A549 (cell line): Measurements from ENCODE around the gene TMPRSS9. TPM values are rescaled to one million over a fixed set of nuclear protein-coding genes. Genes with fewer than 3 reads are reported as not detected.
"Not testable (repeated sequence)": the region's sequence is repeated elsewhere in the genome, so short reads cannot be mapped to it uniquely, and the experiment has no call there.

ENCODE experiments used
- ATAC-seq, 2 experiments: fragments of 200-7000 bp in 1 of 2; fragments of >200 bp in 1 of 2; cut with Nextera tagmentation in 1 of 2; cut with Tn5 transposase in 1 of 2; 3 replicates each; pipeline versions ENCODE4 v1.8.0 to v1.9.1; 2018 to 2020; ENCODE audit warnings: mild to moderate bottlenecking in 1 of 2, moderate library complexity in 1 of 2
- CTCF ChIA-PET: fragments of 300-600 bp; sonication (Branson Sonifier 250); formaldehyde crosslinking; extraction: SDS; loops from one replicate; lab custom pipeline; 2021; ENCODE audit warnings: antibody characterized with exemption, inconsistent platforms; lab: Yijun Ruan, JAX
- POLR2A ChIA-PET: fragments of 350-600 bp; formaldehyde crosslinking; extraction: SDS; loops from one replicate; lab custom pipeline; 2021; ENCODE audit warnings: antibody characterized with exemption, inconsistent platforms; lab: Yijun Ruan, JAX
- DNase-seq, 2 experiments: peaks; one replicate each; pipeline versions ENCODE4 v3.0.0 to v3.0.0-alpha.2; 2011 to 2016; ENCODE audit warnings: low read depth in 1 of 2, low spot score in 1 of 2
- FAIRE-seq: peaks from 2 replicates; lab custom pipeline; 2011; peaks lifted over from hg19 to GRCh38; lab: Jason Lieb, UNC
- H3K27ac ChIP-seq, 2 experiments: fragments of >200 bp; sonication (Bioruptor Twin); formaldehyde crosslinking; 3 replicates each; pipeline ENCODE4 v1.5.1; 2016 to 2017
- H3K4me1 ChIP-seq: fragments of >200 bp; sonication (Bioruptor Twin); formaldehyde crosslinking; 3 replicates; pipeline ENCODE4 v1.6.1; 2016
- H3K4me2 ChIP-seq: fragments of >200 bp; sonication (Bioruptor Twin); formaldehyde crosslinking; 3 replicates; pipeline ENCODE4 v1.6.1; 2016
- H3K4me3 ChIP-seq: fragments of >200 bp; sonication (Bioruptor Twin); formaldehyde crosslinking; 3 replicates; pipeline ENCODE4 v1.5.1; 2016
- H3K9me3 ChIP-seq: fragments of >200 bp; sonication (Bioruptor Twin); formaldehyde crosslinking; 3 replicates; pipeline ENCODE4 v1.6.1; 2016
- ATOH8 ChIP-seq: fragments of 250-450 bp; sonication (Bioruptor Pico); IDR thresholded peaks from 2 replicates; pipeline ENCODE4 v1.5.0; 2020; ENCODE audit warnings: low read depth, mild to moderate bottlenecking, moderate library complexity
- BCL3 ChIP-seq: fragments of >200 bp; sonication (Bioruptor Twin); formaldehyde crosslinking; IDR thresholded peaks from 3 replicates; pipeline ENCODE4 v1.6.1; 2016
- CHD2 ChIP-seq: fragments of 150-350 bp; IDR thresholded peaks from 2 replicates; pipeline ENCODE4 v1.6.1; 2014; ENCODE audit warnings: low read length; ENCODE audit not compliant: partially characterized antibody
- ESRRA ChIP-seq: fragments of 150-350 bp; IDR thresholded peaks from 2 replicates; pipeline ENCODE4 v1.6.1; 2014; ENCODE audit warnings: mild to moderate bottlenecking, low read length, borderline replicate concordance
- FOXS1 ChIP-seq: fragments of 250-450 bp; sonication (Bioruptor Pico); IDR thresholded peaks from 2 replicates; pipeline ENCODE4 v1.5.0; 2020; ENCODE audit warnings: mild to moderate bottlenecking, moderate library complexity
- HEYL ChIP-seq: fragments of 250-450 bp; sonication (Bioruptor Pico); IDR thresholded peaks from 2 replicates; pipeline ENCODE4 v1.8.0; 2021; ENCODE audit warnings: mild to moderate bottlenecking, moderate library complexity
- HOXB5 ChIP-seq: fragments of 250-450 bp; sonication (Bioruptor Pico); IDR thresholded peaks from 2 replicates; pipeline ENCODE4 v1.5.0; 2020; ENCODE audit warnings: mild to moderate bottlenecking, moderate library complexity
- JUNB ChIP-seq: fragments of >200 bp; sonication (Bioruptor Twin); formaldehyde crosslinking; IDR thresholded peaks from 2 replicates; pipeline ENCODE4 v1.6.1; 2016
- MAFK ChIP-seq: fragments of 450-650 bp; IDR thresholded peaks from 2 replicates; pipeline ENCODE4 v1.6.1; 2014; ENCODE audit not compliant: partially characterized antibody
- NFE2L2 ChIP-seq: fragments of 150-350 bp; conservative IDR thresholded peaks from 2 replicates; pipeline ENCODE4 v1.6.1; 2014; ENCODE audit warnings: low read length
- NR3C1 ChIP-seq: fragments of >200 bp; sonication (Bioruptor Twin); formaldehyde crosslinking; IDR thresholded peaks from 3 replicates; pipeline ENCODE4 v1.6.1; 2017
- PHF8 ChIP-seq: fragments of 200-600 bp; sonication (generic); IDR thresholded peaks from 2 replicates; pipeline ENCODE4 v1.6.1; 2016; ENCODE audit warnings: low read depth, mild to moderate bottlenecking, antibody characterized with exemption, moderate library complexity, borderline replicate concordance
- POLR2A ChIP-seq: IDR thresholded peaks from 2 replicates; pipeline ENCODE4 v1.6.1; 2012; ENCODE audit warnings: mild to moderate bottlenecking, low read length
- POLR2AphosphoS2 ChIP-seq: conservative IDR thresholded peaks from 2 replicates; pipeline ENCODE4 v1.6.1; 2012; ENCODE audit warnings: low read length, improper control_type of control experiment, inconsistent platforms
- RAD21 ChIP-seq, 2 experiments: fragments of >200 bp in 1 of 2; sonication (Bioruptor Twin) in 1 of 2; formaldehyde crosslinking in 1 of 2; IDR thresholded peaks in 1 of 2; conservative IDR thresholded peaks in 1 of 2; 2 replicates in 1 of 2; 3 replicates in 1 of 2; pipeline ENCODE4 v1.6.1; 2012 to 2018; ENCODE audit warnings: inconsistent platforms in 1 of 2
- USF2 ChIP-seq: fragments of 450-650 bp; IDR thresholded peaks from 2 replicates; pipeline ENCODE4 v1.6.1; 2014; ENCODE audit warnings: antibody characterized with exemption
- ZC3H11A ChIP-seq: fragments of 450-650 bp; IDR thresholded peaks from 2 replicates; pipeline ENCODE4 v1.6.1; 2014; ENCODE audit warnings: antibody characterized with exemption, mild to moderate bottlenecking
- ZSCAN20 ChIP-seq: fragments of 250-450 bp; sonication (Bioruptor Pico); IDR thresholded peaks from 2 replicates; pipeline ENCODE4 v1.8.0; 2022; ENCODE audit warnings: mild to moderate bottlenecking, moderate library complexity
- WGBS: methylation state at CpG from one replicate; pipeline ENCODE4 v1.1.6; 2017; ENCODE audit errors: missing lambda C conversion rate; 5-methylcytosine and 5-hydroxymethylcytosine counted together
- polyA plus RNA-seq, 4 experiments: library from polyadenylated mRNA; depleted of rRNA in 3 of 4; stranded (reverse); fragments of >200 nt; fragmentation: RNase III in 1 of 4; extraction: RNeasy Plus Mini Kit Qiagen cat#74134 plus additional on column Dnase treatment in 1 of 4; gene quantifications; 2 replicates in 3 of 4; 3 replicates in 1 of 4; pipeline ENCODE4 v1.2.3, GENCODE V29; 2011 to 2017
- TF ChIP-seq, protein P1 (sequence below): IDR thresholded peaks from 2 replicates; pipeline ENCODE4 v1.6.1; 2012; ENCODE audit warnings: low read depth, borderline replicate concordance

Gene TMPRSS9
- polyA plus RNA-seq, 2 of the 4 experiments (the other 2 are of a cell fraction) = 0.01 TPM; not detected in 1

- CTCF ChIA-PET = interaction anchor here (1.4 to 2.3 kb wide), 3 partner anchors 16 to 153 kb away, joined by 3 to 7 read pairs (median 7); no protein-coding TSS in a partner anchor
- Histone ChIP-seq H3K4me2 (no peak overlapping the region), H3K4me3 (no peak overlapping the region)
- TF ChIP-seq NR3C1 = no peak
- TF ChIP-seq HOXB5 (CRISPR knock-in tag) = no peak
- no peak for TF ChIP-seq ZC3H11A
- no peak for TF ChIP-seq FOXS1
- TF ChIP-seq BCL3 = no peak
- TF ChIP-seq, all 56 proteins: peak for 0
- DNase-seq = no peak
- no peak for ATAC-seq
- Histone ChIP-seq H3K9me3 (no peaks in the 10 kb centered on the region), H3K27ac (no peak overlapping the region), H3K4me1 (peaks cover 15% of the 10 kb centered on the region; the same call in 1 of the 3 replicates)
- no peak for FAIRE-seq
- WGBS = 95% methylated on average over 5 of the region's 5 CpGs
- POLR2A ChIA-PET = interaction anchor here (2.7 kb wide), 1 partner anchor 31 kb away, joined by 14 read pairs; the partner anchor contains the start of gene TIMM13
Measured at GRCh38 chr19:2458054-2458453, 98.0 kb downstream of the TMPRSS9 start.

DNA sequence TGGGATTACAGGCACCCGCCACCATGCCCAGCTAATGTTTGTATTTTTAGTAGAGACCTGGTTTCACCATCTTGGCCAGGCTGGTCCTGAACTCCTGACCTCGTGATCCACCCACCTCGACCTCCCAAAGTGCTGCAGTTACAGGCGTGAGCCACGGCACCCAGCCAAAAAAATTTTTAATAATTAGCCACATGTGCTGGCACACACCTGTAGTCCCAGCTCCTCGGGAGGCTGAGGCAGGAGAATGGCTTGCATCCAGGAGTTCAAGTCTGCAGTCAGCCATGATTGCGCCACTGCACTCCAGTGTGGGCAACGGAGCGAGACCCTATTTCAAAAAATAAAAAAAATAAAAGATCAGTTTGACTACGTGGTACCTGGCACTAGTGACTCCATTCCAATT, 98.7 kb downstream of the TMPRSS9 start:
- H3K4me3 ChIP-seq, H3K4me2 ChIP-seq, H3K27ac ChIP-seq, ATAC-seq, DNase-seq, FAIRE-seq, H3K9me3 ChIP-seq: not testable (repeated sequence)
- peaks cover 11% of the 10 kb centered on the region; the same call in 1 of the 3 replicates for H3K4me1 ChIP-seq
- WGBS = 84% methylated on average over 10 of the region's 10 CpGs
- ChIA-PET CTCF (interaction anchor here (2.3 kb wide), 1 partner anchor 153 kb away, joined by 7 read pairs; no protein-coding TSS in a partner anchor), POLR2A (interaction anchor here (2.7 kb wide), 1 partner anchor 31 kb away, joined by 14 read pairs; the partner anchor contains the start of gene TIMM13)

DNA sequence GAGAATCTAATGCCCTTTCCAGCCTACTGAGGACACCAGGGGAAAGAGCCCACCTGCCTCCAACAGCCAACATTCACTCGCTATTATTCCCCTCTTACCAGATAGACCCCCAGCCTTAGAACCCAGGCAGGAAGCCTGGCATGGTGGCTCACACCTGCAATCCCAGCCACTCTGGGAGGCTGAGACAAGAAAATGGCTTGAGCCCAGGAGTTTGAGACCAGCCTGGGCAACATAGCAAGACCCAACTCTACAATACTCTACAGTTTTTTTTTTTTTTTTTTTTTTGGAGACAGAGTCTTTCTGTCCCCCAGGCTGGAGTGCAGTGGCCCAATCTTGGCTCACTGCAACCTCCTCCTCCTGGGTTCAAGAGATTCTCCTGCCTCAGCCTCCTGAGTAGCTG, 100.2 kb downstream of the TMPRSS9 start:
- H3K4me3 ChIP-seq = no peak overlapping the region
- no peak overlapping the region for H3K4me2 ChIP-seq
- 100% methylated on average over 1 of the region's 1 CpG for WGBS
- TF ChIP-seq CHD2 (no peak), NFE2L2 (no peak), ZSCAN20 (no peak), HEYL (CRISPR knock-in tag) (no peak), POLR2A (no peak), MAFK (no peak), PHF8 (no peak), POLR2AphosphoS2 (no peak), USF2 (no peak), RAD21 (conservative IDR thresholded peaks at IDR 0.05 in 1 of 2, IDR thresholded peaks at IDR 0.05 in 1 of 2) (no peak), ESRRA (no peak), JUNB (no peak), ATOH8 (CRISPR knock-in tag) (no peak)
- TF ChIP-seq, protein P1, sequence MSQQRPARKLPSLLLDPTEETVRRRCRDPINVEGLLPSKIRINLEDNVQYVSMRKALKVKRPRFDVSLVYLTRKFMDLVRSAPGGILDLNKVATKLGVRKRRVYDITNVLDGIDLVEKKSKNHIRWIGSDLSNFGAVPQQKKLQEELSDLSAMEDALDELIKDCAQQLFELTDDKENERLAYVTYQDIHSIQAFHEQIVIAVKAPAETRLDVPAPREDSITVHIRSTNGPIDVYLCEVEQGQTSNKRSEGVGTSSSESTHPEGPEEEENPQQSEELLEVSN = no peak
- TF ChIP-seq, all 56 proteins: peak for 0
- Histone ChIP-seq H3K27ac (no peak overlapping the region), H3K9me3 (no peaks in the 10 kb centered on the region), H3K4me1 (peaks cover 8% of the 10 kb centered on the region; the same call in 1 of the 3 replicates)
- ATAC-seq (no peak), DNase-seq (no peak), FAIRE-seq (no peak)
- POLR2A ChIA-PET = no interaction called here
- CTCF ChIA-PET = interaction anchor here (0.6 to 1.3 kb wide), 4 partner anchors 65 to 151 kb away, joined by 3 to 5 read pairs (median 3); no protein-coding TSS in a partner anchor
